GM06990 (cell line): ENCODE measurements around the gene PDGFC.

Experiments used
- DNase-seq: peaks from one replicate; pipeline ENCODE4 v3.0.0-alpha.2; 2011; ENCODE audit not compliant: insufficient read length; ENCODE audit errors: extremely low read depth
- H3K27me3 ChIP-seq: replicated peaks from 2 replicates; pipeline ENCODE4 v1.6.0; 2011; ENCODE audit warnings: low read length; ENCODE audit not compliant: control insufficient read depth, insufficient read depth
- H3K36me3 ChIP-seq: 2 replicates; pipeline ENCODE4 v1.5.1; 2011; ENCODE audit warnings: low read length; ENCODE audit not compliant: control insufficient read depth, insufficient read depth
- H3K4me3 ChIP-seq: replicated peaks from 2 replicates; pipeline ENCODE4 v1.5.1; 2011; ENCODE audit warnings: low read depth, mild to moderate bottlenecking, control low read depth, low read length
- TF ChIP-seq, protein P1 (sequence below): IDR thresholded peaks from 2 replicates; pipeline ENCODE4 v1.5.1; 2011; ENCODE audit warnings: low read length, control low read depth, mild to moderate bottlenecking, inconsistent platforms; ENCODE audit not compliant: insufficient read depth, poor library complexity, severe bottlenecking

The PDGFC gene

GRCh38 chr4:156974264-156974663 lies 2.7 kb upstream of the PDGFC start:
- H3K36me3 ChIP-seq = no peaks in the 10 kb centered on the region
- DNase-seq = no peak
- TF ChIP-seq, protein P1, sequence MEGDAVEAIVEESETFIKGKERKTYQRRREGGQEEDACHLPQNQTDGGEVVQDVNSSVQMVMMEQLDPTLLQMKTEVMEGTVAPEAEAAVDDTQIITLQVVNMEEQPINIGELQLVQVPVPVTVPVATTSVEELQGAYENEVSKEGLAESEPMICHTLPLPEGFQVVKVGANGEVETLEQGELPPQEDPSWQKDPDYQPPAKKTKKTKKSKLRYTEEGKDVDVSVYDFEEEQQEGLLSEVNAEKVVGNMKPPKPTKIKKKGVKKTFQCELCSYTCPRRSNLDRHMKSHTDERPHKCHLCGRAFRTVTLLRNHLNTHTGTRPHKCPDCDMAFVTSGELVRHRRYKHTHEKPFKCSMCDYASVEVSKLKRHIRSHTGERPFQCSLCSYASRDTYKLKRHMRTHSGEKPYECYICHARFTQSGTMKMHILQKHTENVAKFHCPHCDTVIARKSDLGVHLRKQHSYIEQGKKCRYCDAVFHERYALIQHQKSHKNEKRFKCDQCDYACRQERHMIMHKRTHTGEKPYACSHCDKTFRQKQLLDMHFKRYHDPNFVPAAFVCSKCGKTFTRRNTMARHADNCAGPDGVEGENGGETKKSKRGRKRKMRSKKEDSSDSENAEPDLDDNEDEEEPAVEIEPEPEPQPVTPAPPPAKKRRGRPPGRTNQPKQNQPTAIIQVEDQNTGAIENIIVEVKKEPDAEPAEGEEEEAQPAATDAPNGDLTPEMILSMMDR = no peak
- no peaks in the 10 kb centered on the region; the same call in 1 of the 2 replicates for H3K27me3 ChIP-seq
- H3K4me3 ChIP-seq = no peak overlapping the region

DNA sequence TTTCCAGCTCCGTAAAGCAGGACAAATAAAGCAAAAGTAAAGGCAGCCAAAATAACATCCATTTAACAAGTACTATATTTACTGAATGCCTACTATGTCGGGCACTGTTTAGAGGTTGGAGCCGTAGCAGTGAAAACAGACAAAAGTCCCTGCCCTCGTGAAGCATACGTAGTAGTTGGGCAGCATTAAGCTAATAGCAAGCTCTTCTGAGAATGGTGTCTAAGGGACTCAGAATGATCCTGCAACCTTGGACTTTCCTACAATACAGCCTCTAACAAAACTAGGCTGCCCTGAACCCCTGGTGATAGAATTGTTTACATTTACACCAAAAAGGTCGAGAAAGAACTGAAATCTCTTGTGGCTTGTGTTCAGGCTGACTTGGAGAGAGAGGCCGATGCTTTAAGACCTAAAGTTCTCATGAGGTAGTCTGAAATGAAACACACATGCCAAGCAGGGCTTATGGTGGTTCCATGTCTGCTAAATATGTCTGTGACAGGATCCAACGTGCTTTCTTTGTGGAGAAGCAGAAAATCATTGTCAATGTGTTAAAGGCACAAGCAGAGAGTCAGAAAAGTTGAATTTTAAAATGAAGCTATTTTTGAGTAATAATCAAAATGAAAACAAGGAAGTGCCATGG lies 898 bp upstream of the PDGFC start:
- no peaks in the 10 kb centered on the region for H3K36me3 ChIP-seq
- no peak overlapping the region for H3K4me3 ChIP-seq
- no peak for DNase-seq
- TF ChIP-seq, protein P1 = no peak
- no peaks in the 10 kb centered on the region; the same call in 1 of the 2 replicates for H3K27me3 ChIP-seq

DNA sequence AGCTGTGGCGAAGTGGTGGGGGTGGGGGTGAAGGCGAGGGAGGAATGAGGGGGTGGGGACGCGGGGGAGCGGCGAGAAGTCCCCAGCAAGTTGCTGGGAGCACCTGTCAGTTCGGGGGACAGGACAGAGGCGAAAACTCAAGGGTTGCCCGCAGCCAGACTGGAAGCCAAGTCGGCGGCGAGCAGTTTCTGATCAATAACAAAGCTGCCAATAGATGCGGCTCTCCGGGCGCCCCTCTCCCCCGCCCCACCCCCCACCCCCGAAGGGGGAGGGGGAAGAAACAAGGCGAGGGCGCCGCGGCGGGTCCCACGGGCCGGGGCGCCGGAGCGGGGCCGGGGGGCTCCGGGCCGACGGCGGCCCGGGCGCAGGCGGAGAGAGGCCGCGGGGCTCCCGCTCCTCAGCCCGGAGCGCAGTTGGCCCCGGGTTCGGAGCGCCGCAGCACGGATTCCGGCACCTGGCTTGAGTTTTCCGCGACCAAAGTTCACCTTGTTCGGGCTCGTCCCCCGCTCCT lies 379 bp downstream of the PDGFC start:
- no peaks in the 10 kb centered on the region for H3K36me3 ChIP-seq
- TF ChIP-seq, protein P1 = no peak
- no peak overlapping the region for H3K4me3 ChIP-seq
- H3K27me3 ChIP-seq = no peaks in the 10 kb centered on the region; the same call in 1 of the 2 replicates
- no peak for DNase-seq

- Histone ChIP-seq H3K4me3 (no peak overlapping the region), H3K36me3 (no peaks in the 10 kb centered on the region), H3K27me3 (no peaks in the 10 kb centered on the region; the same call in 1 of the 2 replicates)
- no peak for DNase-seq
- TF ChIP-seq, protein P1 = no peak
These were observed 966 bp downstream of the PDGFC start for GRCh38 chr4:156970501-156971164.

GRCh38 chr4:156969911-156970310 lies 1.7 kb downstream of the PDGFC start:
- DNase-seq = no peak
- Histone ChIP-seq H3K4me3 (no peak overlapping the region), H3K27me3 (no peaks in the 10 kb centered on the region; the same call in 1 of the 2 replicates), H3K36me3 (no peaks in the 10 kb centered on the region)
- TF ChIP-seq, protein P1 = no peak
